Stimulated activated CD8-positive, alpha-beta memory T cell treated with anti-CD3 and anti-CD28 coated beads, Interleukin-15, amount 100 ng/mL, for 24 hours (primary cell): Measurements from ENCODE around the gene PWP1.
"Not testable (repeated sequence)": the region's sequence is repeated elsewhere in the genome, so short reads cannot be mapped to it uniquely, and the experiment has no call there.

Experiments
- DNase-seq: peaks from one replicate; pipeline ENCODE4 v3.0.0-alpha.2; 2020; ENCODE audit warnings: low read depth

Gene PWP1

DNA sequence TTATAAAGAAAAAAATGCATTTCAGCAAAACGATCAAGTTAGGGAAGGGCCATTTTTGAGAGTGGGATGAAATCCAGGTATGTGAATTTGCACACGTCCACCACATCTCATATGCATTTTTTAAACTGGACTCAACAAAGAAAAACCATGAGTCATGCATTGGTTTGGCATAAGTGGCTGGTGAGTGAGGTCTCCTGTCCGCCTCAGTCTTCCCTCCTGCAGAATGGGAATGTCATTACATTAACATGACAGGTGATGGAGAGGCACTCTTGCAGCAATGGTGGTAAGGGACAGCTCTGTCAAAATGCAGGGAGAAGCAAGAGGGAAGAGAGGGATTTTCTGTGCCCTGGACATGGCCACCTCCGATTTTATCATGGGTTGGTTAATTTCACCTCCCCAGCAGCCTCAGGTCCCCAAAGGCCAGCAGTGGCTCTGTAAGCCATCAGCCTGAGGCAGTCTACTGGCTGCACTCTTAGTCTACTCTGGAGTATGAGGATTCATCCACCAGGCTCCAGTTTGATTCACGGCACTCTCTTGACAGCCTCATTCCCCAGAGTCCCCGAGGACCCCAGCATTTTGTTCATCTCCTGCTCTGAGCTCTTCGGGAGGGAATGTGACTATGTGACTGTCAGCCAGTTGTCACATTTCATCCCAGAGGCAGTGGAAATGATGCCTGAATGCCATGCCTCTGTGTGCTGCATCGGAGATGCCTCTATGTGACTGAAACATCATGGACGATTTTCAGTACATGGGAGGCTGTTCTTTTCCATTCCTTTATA, 17.1 kb upstream of the PWP1 start:
- DNase-seq: no peak

DNA sequence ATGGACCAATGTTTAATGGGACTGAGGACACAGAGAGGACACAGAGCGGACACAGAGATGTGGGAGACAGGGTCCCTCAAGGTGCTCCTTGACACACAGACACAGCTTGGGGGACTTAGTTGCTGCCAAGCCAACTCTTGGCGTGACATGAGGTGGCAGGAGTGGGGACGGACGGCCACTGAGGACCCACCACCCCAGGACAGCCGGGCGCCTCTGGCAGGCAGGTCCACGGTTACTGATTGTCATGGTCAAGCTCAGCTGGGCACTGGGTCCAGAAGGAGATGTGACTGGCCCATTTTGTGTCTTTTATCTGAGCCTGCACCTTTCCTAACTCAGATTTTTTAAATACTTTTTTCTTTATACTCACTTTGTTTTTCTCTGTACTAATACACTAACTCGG, 15.7 kb upstream of the PWP1 start:
- DNase-seq: no peak

DNA sequence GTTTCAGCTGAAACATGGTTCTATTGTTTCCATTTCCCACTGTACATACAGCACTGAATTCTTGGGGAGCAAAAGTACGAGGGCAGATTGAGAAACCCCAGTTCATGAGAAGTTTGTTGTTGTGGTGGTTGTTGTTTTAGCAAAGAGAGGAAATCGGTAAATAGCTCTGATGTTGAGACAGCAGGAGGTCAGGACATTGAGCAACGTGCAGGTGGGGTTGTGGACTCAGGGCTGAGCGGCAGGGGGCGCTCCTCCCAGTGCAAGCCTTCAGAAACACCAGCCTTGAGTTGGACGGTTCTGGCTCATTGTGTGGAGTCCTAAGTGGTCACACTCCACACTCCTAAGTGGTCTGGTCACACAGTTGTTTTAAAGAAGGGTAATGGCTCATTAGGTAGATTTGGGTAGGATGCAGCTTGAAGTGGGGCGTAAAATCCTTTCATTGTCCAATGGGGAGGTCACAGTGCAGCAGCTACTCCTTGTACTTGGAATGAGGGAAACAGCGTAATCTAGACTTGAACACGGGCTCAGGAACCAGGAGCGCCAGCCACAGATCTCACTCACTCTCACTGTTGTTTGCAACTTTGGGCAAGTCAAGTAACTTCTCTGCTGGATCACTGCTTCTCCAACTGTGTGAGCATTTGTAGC, 14.5 kb upstream of the PWP1 start:
- DNase-seq: no peak

DNA sequence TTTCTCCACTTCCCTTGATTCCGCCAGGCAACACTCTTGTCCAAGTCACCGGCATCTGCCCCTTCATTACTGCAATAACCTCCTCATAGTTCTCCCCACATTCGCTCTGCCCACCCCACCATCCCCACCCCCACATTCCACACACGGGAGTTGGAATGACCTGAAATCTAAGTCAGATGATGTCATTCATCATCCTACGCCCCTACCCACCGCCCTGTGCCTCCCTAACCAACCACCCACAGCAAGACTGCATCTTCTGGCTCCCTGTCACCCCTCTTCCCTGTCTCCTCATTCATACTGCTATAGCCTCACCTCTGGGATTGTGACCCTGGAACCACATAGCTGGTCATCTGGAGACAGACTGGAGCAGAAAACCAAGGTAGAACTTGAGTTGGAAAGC, 7.9 kb upstream of the PWP1 start:
- no peak for DNase-seq

DNA sequence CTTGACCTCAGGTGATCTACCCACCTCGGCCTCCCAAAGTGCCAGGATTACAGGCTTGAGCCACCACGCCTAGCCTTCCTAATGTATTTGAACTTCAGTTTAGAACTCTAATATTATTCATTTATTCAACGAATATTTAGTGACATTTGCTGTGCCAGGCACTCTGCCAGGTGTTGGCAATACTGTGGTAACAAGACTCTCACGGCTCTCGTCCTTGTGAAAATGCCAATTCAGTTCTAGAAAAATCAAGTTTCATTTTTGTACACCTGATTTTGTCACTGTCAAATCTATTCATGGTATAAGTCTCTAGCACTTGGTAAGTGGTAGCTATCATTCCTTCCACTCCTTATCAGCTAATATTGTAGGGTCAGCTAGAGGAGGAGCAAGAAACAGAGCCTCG, 6.3 kb upstream of the PWP1 start:
- DNase-seq: no peak

DNA sequence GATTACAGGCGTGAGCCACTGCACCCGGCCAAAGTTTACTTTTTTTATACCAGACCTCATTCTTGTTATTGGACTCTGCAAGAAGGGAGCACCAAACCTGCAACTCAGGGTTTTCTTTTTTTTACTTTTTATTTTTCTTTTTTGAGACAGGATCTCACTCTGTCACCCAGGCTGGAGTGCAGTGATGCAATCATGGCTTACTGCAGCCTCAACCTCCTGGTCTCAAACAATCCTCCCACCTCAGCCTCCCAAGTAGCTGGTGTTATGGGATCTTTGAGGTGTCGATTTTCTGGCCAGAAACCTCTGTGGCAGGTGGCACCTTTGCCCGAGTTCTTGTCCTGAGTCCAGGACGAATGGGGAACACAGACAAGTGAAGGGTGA, 4.2 kb upstream of the PWP1 start:
- DNase-seq: no peak

DNA sequence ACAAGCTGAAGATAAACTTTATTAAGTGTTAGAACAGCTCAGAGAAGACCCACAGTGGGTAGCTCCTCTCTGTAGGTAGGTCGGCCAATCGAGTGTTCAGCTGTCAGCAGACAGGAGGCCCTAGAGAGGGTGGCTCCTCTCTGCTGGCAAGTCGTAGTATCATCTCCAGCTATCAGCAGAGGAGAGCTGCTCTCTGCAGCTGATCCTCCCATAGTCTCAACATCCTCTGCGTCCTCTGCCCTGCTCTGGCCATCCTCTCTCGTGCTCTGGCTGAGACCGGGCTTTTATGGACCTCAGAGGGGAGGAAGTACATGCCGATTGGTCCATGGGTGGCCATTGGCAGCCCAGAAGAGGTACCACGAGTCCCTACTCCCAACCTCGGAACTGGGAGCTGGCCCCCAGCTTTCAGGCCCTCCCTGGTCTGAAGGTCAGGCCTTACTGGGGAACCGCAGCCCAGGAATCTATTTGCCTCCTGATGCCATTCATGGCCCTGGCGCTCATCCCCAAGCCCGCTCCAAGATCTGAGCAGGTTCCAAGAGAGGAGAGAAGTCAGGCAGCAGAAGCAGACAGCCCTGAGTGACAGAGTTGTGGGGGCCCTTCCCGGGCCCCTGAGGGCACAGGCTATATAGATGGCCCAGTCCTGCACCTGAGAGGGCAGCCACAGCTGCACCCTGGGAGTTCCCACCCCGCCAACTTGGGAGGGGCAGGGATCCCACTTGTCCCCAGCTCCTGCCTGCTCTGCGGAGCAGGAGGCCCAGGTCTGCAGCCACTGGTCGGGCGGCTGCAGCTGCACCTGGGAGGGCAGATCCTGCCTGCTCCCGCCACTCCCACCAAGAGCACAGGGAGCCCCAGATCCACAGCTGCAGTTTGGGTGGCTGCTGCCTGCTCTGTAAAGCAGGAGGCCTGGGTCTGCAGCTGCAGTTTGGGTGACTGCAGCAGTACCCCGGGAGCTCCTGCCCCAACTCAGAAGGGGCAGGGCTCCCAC, 3.5 kb upstream of the PWP1 start:
- DNase-seq: no peak

DNA sequence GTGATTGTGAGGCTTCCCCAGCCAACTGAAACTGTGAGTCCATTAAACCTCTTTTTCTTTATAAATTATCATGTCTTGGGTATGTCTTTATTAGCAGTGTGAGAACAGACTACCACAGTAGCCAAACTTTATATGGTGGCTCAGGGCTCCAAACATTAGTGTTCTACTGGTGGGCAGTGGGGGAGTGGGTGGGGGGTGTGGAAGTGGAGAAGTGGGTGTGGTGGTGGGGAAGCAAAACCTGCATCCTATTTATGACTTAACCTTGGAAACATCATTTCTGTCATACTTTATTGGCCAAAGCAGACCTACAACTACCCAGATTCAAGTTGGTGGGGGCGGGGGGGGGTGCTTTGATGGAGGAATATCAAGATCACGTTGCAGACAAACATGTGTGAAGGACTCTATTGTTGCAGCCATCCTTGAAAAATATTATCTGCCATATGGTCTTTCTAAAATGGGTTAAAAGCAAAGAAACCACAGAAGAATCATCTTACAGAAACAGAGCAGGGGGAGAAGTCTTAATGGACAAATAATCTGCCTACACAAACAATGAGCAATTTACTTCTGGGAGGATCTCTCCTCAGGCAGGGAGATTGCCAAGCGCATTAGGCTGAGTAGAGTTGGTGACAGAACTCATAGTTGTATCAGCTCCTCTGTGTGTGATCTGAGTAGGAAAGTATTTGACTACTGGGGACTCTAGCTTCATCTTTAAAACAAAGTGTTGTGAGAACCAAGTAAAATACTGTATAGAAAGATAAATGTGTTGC, 1.4 kb upstream of the PWP1 start:
- no peak for DNase-seq

DNA sequence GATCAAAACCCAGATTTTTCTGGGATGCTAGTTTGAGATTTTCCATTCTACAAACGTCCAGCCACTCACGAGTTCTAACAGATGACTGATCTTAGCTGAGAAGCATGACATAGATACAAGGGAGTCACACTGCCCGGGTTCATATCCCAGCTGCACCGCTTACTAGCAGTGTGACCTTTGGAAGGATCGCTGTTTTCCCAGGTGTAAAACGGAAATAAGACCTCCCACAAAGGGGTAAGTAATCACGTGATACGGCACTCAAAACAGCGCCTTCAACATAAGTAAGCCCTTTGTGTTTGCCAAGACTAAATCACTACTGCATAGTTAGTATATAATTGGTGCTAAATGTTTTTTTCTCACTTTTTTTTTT, 624 bp upstream of the PWP1 start:
- no peak for DNase-seq

DNA sequence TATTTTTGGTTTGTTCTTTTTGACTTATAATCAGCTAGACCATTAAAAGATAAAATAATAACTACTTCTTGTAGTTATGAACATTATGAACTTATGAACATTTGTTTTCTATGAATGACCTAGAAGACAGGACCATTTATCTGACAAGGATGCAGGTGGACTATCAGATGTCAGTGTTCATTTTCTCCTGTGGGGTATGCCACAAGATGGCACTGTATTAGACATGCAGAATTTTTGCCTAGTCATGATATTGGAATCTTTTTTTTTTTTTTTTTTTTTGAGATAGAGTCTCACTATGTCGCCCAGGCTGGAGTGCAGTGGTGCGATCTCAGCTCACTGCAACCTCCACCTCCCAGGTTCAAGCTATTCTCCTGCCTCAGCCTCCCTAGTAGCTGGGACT, 10.2 kb downstream of the PWP1 start:
- not testable (repeated sequence) for DNase-seq

DNA sequence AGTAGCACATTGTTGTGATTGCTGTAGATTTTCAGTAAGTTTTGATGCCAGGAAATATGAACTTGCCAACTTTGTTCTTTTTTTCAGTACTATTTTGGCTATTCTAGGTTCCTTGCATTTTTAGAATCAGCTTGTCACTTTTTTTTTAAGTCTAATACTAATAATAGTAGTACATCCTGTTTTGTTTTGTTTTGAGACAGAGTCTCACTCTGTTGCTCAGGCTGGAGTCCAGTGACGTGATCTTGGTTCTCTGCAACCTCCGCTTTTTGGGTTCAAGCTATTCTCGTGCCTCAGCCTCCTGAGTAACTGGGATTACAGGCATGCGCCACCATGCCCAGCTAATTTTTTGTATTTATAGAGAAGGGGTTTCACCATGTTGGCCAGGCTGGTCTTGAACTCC, 16.5 kb downstream of the PWP1 start:
- no peak for DNase-seq

DNA sequence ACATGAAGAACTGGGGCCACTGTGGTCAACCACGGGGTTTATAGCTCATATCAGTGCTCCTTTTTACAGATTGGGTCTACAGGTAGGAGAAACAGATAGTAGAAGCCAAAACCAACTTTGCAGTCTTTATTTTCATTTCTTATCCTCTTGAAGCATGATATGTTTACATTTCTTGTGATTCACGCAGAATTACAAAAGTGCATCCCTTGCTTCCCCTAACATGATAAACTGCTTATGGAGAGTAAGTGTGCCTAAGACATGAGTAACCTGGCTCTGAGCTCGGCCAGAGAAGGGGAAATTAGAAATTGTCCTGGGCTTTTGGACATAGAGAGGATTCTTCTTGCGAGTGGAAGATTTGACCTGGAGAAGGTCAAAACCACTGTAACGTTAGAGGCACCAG, 18.4 kb downstream of the PWP1 start:
- no peak for DNase-seq

DNA sequence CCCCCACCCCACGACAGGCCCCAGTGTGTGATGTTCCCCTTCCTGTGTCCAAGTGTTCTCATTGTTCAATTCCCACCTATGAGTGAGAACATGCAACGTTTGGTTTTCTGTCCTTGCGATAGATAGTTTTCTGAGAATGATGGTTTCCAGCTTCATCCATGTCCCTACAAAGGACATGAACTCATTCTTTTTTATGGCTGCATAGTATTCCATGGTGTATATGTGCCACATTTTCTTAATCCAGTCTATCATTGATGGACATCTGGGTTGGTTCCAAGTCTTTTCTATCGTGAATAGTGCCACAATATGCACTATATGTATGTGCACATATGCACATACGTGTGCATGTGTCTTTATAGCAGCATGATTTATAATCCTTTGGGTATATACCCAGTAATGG, 19.9 kb downstream of the PWP1 start:
- not testable (repeated sequence) for DNase-seq

DNA sequence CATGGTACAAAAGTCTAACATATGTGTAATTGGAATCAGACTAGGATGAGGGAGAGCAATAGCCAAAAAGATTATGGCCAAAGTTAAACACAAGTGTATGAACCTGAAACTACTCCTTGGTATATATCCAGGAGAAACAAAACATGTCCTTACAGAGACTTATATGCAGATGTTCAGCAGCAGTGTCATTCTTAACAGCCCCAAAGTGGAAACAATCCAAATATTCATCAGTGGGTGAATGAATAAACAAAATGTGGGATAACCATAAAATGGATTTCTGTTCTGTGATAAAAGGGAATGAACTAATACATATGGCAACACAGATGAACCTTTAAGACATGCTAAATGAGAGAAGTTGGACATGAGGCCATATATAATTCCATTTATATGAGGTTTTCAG, 30.2 kb downstream of the PWP1 start:
- no peak for DNase-seq

DNA sequence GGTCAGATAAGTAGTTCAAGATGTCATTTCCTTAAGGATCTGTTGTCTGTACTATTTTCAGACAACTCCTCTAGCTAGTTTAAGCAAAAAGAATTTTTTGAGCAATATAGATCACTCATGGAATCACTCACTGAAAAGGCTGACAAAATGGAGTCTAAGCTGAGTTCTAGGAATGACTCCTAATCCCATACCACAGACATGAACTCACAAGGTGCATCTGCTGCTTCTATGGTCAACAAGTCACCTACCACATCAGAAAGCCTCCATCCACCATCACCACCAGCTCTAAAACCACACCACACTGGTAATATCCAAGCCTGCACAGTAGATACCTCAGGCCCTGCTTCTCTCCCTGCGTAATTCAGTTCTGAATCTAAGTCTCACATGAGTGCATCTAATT, 33.0 kb downstream of the PWP1 start:
- DNase-seq: no peak

DNA sequence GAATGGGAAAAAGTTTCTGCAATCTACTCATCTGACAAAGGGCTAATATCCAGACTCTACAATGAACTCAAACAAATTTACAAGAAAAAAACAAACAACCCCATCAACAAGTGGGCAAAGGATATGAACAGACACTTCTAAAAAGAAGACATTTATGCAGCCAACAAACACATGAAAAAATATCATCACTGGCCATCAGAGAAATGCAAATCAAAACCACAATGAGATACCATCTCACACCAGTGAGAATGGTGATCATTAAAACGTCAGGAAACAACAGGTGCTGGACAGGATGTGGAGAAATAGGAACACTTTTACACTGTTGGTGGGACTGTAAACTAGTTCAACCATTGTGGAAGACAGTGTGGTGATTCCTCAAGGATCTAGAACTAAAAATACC, 41.7 kb downstream of the PWP1 start:
- not testable (repeated sequence) for DNase-seq

DNA sequence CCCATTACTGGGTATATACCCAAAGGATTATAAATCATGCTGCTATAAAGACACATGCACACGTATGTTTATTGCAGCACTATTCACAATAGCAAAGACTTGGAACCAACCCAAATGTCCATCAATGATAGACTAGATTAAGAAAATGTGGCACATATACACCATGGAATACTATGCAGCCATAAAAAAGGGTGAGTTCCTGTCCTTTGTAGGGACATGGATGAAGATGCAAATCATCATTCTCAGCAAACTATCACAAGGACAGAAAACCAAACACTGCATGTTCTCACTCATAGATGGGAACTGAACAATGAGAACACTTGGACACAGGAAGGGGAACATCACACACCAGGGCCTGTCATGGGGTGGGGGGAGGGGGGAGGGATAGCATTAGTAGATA, 42.1 kb downstream of the PWP1 start:
- DNase-seq: not testable (repeated sequence)

DNA sequence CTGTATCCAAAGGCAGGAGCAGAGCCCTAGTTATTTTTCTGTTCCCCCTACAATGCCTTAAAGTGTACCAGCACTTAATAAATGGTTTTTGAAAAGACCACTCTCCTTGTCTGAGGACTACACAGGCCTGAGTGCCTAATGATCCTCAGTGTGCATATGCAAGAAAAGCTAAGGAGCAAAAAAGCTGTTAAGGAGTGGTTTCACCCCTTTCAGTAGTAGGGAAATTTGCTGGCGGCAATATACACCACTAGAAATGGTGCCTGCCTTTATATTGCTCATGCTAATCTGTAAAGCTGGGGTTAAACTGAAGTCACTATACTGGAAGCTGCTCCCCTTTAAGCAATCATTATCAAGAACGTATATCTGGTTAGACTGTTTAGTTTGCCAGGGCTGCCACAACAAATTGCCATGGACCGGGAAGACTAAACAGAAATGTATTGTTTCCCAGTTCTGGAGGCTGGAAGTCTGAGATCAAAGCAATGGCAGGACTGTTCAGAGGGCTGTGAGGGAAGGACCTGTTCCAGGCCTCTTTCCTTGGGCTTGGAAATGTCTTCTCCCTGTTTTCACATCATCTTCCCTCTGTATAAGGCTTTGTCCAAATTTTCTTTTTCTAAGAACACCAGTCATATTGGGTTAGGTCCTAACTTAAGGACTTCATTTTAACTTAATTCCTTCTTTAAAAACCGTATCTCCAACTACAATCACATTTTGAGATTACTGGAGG, 45.2 kb downstream of the PWP1 start:
- DNase-seq: no peak

DNA sequence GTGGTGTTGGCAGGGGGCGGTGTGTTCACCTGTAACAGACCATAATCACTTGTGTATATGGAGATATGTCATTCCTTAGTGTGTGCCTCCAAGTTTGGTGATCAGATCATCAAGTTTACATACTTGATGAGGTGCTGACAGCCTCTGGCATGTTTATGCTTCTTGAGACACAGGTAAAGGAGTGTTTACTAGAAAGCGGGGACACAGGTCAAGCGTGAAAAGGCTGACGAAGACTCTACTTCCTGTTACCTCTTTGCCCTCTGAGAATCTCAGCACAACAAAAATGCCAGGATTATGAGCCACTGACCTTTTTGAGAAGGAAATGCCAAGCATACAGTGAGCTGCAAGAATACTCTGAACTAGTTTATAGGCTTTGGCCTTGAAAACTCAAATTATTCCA, 45.8 kb downstream of the PWP1 start:
- no peak for DNase-seq

DNA sequence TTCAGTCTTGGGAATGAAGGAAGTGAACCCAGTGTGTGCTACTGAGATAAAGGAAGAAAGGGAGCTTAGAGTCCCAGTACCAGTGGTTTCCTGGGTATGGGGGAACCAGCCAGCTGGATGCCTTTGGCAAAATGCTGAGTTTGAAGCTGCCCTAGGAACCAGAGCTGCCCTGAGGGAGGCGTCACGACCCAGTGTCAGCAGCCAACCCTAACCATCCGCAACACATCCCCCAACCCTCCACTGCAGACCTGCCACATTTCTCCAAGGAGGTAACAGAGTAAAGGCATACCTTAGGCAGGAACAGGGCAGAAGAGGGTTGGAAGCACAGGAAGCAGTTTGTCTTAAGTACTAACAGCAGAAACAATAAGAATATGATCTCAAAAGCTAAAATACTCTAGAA, 46.8 kb downstream of the PWP1 start:
- no peak for DNase-seq

DNA sequence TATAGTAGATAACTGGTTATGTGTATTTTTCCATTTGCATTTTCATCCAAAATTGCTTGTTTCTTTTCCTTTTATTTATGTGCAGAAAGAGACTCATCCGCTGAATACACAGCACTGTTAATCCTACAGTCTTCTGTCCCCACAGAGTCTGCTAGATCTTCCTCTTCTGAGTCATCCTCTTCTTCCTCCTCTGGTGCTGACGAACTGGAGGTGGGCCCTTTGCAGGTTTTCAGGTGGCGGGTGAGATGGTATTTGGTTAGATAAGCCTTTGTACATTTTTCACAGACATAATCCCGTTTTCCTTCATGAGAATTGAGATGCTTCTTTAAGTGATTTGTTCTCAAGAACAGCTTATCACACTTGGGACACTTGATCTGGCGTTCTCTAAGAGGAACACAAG, 48.5 kb downstream of the PWP1 start:
- DNase-seq: no peak
